AG08395 (cell line): ENCODE data around the gene WDCP.
"Not testable (repeated sequence)": the region's sequence is repeated elsewhere in the genome, so short reads cannot be mapped to it uniquely, and the experiment has no call there.

ENCODE experiments used
- DNase-seq: peaks from one replicate; pipeline ENCODE4 v3.0.0; 2012; ENCODE audit warnings: mixed read lengths, low spot score

The WDCP gene

GRCh38 chr2:24022324-24022974 is 24.7 kb downstream of the WDCP start:
- DNase-seq, result no peak

DNA sequence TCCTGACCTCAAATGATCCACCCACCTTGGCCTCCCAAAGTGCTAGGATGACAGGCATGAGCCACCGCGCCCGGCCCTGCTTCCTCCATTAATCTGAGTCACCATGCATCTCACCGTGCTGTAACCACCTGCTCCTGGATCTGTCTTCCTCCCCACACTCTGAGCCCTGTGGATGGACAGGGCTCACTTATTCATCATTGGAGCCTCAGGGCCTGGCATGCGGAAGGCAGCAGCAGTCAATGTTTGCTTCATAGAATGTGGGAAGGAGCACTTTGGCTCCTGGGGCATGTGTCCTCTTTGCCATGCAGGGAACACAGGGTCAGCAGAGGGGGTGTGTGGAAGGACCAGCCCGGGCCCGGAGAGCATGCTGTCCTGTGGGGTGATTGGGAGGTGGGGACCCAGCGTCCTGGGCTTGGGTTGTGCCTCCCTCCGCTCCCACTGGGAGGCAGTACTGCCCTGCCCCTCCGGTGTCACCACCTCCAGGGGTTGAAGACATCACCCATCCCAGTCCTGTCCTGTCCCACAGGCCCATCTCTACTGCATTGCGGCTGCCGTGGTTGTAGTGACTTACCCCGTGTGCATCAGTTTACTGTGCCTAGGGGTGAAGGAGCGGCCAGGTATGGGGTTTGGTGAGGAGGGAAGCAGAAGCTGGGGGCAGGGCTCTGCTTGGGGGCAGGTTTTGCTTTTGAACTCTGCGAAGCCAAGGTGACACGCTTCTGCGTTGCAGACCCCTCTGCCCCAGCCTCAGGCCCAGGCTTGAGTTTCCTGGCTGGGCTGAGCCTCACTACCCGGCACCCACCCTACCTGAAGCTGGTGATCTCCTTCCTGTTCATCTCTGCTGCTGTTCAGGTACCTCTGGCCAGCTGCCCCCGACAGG is 25.8 kb downstream of the WDCP start:
- no peak for DNase-seq

DNA sequence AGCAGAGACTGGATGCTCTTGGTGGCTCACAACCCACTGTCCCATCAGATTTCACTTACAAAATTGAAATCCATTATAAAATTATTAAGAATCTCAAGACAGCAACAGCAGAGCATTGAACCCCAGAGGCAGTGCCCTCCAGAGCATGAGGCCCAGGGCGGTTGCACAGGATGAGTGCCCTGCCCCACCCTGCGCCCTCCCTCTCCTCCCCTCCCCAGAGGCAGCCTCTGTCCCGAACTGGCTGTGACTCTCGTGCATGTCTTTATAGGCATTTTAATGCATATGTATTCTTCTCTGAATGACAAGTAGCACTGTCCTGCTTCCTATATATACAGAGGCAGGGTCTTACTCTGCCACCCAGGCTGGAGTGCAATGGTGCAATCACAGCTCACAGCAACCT is 26.9 kb downstream of the WDCP start:
- DNase-seq, result no peak

DNA sequence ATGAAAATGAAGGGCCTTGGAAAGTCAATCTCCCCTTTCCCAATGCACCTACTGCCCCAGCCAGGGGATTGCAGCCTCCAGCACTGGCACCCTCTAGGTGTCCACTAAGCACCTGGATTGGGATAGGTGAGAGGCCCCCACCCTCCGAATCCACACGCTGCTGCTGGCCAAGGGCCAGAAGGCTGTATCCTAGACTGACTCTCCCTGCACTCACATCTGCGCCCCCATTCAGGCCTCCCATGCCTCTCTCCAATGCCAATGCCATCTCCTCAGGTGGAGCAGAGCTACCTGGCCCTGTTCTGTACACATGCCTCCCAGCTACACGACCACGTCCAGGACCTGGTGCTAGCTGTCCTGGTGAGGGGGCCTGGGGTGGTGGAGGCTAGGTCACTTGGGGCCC is 27.5 kb downstream of the WDCP start:
- DNase-seq, result no peak

- no peak for DNase-seq
These were observed 28.9 kb downstream of the WDCP start for GRCh38 chr2:24018241-24018640.

DNA sequence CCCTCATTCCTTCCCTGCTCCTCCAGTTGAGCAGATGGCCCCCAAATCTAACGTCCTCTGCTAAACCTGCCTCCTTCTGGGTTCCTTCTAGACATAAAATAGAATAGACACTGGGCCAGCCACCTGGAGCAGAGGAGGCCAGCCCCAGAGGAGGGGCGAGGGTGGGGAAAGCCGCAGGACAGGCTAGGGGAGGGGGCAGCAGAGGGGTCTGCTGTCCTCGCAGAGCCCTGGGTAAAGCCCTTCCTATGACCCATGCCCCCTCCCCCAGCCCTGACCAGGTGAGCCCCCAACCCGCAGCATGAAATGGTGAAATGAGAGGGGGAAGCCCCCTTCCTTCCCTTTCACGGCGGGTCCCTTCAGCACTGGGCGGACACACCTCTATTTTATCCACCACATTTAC is 29.5 kb downstream of the WDCP start:
- DNase-seq, result no peak

DNA sequence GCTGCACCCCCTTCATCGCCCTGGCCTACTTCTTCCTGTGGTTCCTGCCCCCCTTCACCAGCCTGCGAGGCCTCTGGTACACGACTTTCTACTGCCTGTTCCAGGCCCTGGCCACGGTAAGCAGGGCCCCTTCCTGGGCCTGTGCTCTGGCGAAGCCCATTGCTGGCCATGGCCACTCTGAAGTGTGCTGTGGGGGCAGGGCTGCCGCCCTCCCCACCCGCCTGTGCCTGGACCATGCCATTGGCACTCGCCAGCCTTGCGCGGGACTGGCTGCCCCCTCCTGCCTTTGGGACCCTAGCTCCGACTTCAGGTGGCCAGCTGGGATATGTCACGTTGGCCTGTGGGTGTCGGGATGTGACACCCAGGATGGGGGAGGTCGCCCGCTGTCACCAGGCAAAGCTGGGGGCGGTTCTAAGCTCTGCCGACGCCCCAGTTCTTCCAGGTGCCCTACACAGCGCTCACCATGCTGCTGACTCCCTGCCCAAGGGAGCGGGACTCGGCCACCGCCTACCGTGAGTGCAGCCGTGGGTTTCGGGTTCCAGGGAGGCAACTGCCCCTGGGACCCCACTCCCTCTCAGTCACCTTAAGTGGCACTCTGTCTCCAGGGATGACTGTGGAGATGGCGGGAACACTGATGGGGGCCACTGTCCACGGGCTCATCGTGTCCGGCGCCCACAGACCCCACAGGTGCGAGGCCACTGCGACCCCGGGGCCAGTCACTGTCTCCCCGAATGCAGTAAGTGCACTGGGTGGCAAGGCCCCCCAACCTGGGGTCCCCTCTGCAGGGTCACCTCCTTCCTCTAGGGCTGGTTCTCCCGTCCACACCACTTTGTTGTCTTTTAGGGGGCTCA is 30.1 kb downstream of the WDCP start:
- DNase-seq, result no peak

GRCh38 chr2:24016376-24016761 is 30.8 kb downstream of the WDCP start:
- DNase-seq, result no peak

DNA sequence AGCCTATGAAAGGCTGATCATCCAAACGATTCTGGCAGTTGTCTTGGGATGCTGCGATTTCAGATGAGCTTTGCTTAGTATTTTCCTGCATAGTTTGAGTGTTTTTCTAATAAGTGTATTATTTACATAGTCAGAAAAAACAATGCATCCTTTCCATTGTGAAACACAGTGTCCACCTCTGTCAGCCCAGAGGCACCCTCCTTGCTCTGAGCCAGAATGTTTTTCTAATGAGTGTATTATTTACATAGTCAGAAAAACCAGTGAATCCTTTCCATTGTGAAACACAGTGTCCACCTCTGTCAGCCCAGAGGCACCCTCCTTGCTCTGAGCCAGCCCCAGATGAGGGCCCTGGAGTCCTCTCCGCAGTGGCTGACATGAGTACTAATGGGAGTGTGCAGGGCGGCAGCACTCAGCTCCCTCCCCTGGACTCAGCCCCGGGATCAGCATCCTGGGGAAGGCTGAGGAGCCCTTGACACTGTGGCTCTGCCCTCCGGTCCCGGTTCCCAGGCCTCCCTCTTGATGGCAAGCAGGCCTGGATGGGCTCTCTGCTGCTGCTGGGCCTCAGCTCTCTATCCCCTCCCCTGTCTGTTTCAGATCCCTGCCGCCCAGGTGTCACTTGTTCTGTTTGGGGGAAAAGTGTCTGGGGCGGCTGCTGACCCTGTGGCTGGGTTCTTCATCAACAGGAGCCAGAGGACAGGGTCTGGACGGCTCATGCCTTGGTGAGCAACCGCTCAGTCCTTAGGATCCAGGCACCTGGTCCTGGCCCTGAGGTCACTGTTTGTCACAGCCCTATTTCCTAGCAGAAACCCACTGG is 31.4 kb downstream of the WDCP start:
- peak; percentile 65 for DNase-seq

DNA sequence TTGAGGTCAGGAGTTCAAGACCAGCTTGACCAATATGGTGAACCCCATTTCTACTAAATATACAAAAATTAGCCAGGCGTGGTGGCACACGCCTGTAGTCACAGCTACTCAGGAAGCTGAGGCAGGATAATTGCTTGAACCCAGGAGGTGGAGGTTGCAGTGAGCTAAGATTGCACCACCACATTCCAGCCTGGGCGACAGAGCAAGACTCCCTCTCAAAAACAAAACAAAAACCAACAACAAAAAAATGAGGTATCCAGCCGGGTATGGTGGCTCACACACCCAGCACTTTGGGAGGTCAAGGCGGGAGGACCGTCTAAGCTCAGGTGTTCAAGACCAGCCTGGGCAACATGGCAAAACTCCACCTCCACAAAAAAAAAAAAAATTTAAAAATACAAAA is 32.3 kb downstream of the WDCP start:
- DNase-seq, result not testable (repeated sequence)

DNA sequence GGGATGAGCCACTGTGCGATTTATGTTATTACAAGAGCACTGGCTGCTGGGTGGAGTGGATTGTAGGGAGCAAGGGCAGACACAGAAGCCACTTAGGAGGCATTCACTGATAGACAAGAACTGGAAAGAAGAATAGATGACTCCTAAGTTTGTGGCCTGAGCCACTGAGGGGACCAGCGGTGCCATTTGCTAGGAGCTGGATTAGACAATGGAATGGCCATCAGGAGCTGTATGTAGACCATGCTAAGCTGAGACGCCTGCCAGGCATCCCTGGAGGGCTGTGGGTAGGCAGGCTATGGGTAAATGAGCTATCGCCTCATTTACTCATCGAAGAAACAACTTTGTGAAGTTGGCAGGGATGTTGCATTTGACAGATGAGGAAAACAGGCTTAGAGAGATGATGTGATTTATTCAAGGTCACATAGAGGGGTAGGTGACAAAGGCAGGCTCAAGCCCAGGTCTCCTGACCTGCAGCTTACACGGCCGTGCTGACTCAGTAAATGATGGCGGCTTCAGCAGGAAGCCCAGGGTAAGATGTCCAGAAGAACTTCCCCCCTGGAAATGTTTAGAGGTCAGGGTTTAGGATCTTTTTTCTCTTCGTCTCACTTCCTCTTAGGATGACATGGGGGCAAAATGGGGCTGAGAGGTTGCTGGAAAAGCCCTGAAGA is 34.5 kb downstream of the WDCP start:
- no peak for DNase-seq

- DNase-seq, result no peak
These were observed 35.7 kb downstream of the WDCP start for GRCh38 chr2:24011250-24012104.

- no peak for DNase-seq
These were observed 36.5 kb downstream of the WDCP start for GRCh38 chr2:24010477-24011249.

- DNase-seq, result peak; percentile 42
These were observed 37.3 kb downstream of the WDCP start, which contains the start of gene MFSD2B for GRCh38 chr2:24009680-24010476. Gene MFSD2B (plus strand): TSS chr2:24010085. CDS start chr2:24010097, 12 bp downstream.

- no peak for DNase-seq
These were observed 37.9 kb downstream of the WDCP start for GRCh38 chr2:24009367-24009679.

DNA sequence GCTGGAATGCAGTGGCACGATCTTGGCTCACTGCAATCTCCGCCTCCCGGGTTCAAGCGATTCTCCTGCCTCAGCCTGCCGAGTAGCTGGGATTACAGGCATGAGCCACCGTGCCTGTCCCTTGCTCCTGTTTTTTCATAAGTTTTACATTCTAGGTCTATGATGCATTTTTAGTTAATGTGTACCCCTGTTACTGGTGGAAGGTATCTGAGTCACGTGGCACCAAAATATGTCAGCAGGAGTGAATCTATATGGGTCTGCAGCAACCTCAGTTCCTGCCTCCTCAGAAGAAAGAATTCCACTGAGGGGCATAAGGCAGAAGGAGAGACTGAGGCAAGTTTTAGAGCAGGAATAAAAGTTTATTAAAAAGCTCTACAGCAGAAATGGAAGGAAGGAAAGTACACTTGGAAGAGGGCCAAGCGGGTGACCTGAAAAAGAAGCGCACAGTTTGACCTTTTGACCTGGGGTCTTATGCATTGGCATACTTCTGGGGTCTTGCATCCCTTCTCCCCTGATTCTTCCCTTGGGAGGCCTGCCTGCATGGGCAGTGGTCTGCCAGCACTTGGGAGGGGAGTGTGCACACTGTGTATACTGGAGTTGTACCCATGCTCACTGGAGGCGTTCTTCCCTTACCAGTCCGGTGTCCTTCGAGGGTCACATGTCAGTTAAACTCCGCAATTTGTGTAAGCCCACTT is 38.4 kb downstream of the WDCP start:
- DNase-seq, result no peak

DNA sequence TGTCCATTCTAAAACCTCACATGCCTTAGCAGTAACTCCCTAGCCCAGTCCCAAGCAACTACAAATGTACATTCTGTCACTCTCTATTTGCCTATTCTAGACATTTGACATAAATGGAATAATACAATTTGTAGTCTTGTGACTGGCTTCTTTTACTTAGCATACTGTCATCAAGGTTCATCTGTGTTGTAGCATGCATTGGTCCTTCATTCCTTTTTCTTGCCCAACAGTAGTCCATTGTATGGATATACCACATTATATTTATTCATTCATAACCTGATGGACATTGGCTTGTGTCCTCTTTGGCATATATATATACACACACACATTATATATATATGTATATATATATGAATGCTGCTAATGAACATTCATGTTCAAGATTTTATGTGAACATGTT is 39.5 kb downstream of the WDCP start:
- DNase-seq, result no peak

DNA sequence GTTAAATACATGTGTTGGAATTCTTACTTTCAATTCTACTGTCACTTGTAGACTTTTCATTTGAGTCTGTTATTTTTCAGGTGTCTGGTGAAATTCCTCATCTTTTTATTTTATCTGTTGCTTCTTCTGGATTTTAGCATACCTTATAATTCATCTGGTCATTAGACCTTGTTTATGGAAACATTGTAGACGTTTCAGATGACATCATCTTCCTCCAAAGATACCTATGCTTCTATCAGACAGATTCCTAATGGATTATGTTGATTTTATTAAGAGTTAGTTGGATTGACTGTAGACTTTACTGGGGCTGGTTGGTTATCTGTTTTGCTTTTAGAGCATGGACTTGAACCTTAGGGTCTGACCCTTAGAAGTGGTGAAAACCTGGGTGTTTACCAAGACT is 52.6 kb downstream of the WDCP start:
- DNase-seq, result no peak
